Activated T-helper 17 cell treated with anti-CD3 and anti-CD28 coated beads, Interleukin-2, amount 50 U/mL, for 72 hours (primary cell): ENCODE results near the gene VCP. TPM values are rescaled to one million over a fixed set of nuclear protein-coding genes. Genes with fewer than 3 reads are reported as not detected.

Source experiments
- ATAC-seq: fragments of 150-1000 bp; cut with Tn5 transposase; replicated peaks from 2 replicates; pipeline ENCODE4 v1.10.0; 2021; ENCODE audit warnings: mild to moderate bottlenecking, moderate library complexity
- H3K27ac Mint-ChIP-seq: one replicate; pipeline ENCODE4 v1.8.0; 2022; ENCODE audit warnings: mixed read lengths
- H3K27me3 Mint-ChIP-seq: one replicate; pipeline ENCODE4 v1.8.0; 2022; ENCODE audit warnings: mixed read lengths
- H3K36me3 Mint-ChIP-seq: one replicate; pipeline ENCODE4 v1.8.0; 2022; ENCODE audit warnings: low read depth, mild to moderate bottlenecking, mixed read lengths
- H3K4me1 Mint-ChIP-seq: one replicate; pipeline ENCODE4 v1.8.0; 2022; ENCODE audit warnings: mixed read lengths
- H3K4me3 Mint-ChIP-seq: one replicate; pipeline ENCODE4 v1.8.0; 2022; ENCODE audit warnings: mild to moderate bottlenecking, mixed read lengths
- H3K9me3 Mint-ChIP-seq: one replicate; pipeline ENCODE4 v1.8.0; 2022; ENCODE audit warnings: mixed read lengths
- total RNA-seq, 2 donors: library from RNA; stranded (reverse); gene quantifications; one replicate each; pipeline ENCODE4 v1.2.3, GENCODE V29; 2022

The VCP gene
- total RNA-seq, 2 donors from 2014 or later: 235 to 322 TPM

- Mint-ChIP-seq H3K36me3 (peaks cover 100% of the 10 kb centered on the region), H3K4me1 (peaks cover 4% of the 10 kb centered on the region), H3K27ac (peak overlapping the region; percentile 5), H3K4me3 (no peak overlapping the region), H3K27me3 (no peaks in the 10 kb centered on the region), H3K9me3 (no peaks in the 10 kb centered on the region)
- ATAC-seq: no peak
These were observed 15.2 kb downstream of the VCP start for GRCh38 chr9:35057271-35057620.

GRCh38 chr9:35056571-35057270 lies 15.7 kb downstream of the VCP start:
- Mint-ChIP-seq H3K4me3 (no peak overlapping the region), H3K4me1 (peaks cover 4% of the 10 kb centered on the region), H3K27me3 (no peaks in the 10 kb centered on the region), H3K36me3 (peaks cover 100% of the 10 kb centered on the region), H3K27ac (peak overlapping the region; percentile 5), H3K9me3 (no peaks in the 10 kb centered on the region)
- ATAC-seq: no peak

GRCh38 chr9:35054871-35055644 lies 17.4 kb downstream of the VCP start:
- Mint-ChIP-seq H3K27me3 (no peaks in the 10 kb centered on the region), H3K36me3 (peaks cover 100% of the 10 kb centered on the region), H3K4me3 (no peak overlapping the region), H3K4me1 (peaks cover 10% of the 10 kb centered on the region), H3K9me3 (no peaks in the 10 kb centered on the region), H3K27ac (no peak overlapping the region)
- no peak for ATAC-seq

GRCh38 chr9:35054185-35054835 lies 18.1 kb downstream of the VCP start:
- no peak overlapping the region for H3K4me3 Mint-ChIP-seq
- ATAC-seq: no peak
- no peaks in the 10 kb centered on the region for H3K9me3 Mint-ChIP-seq
- peaks cover 10% of the 10 kb centered on the region for H3K4me1 Mint-ChIP-seq
- no peak overlapping the region for H3K27ac Mint-ChIP-seq
- no peaks in the 10 kb centered on the region for H3K27me3 Mint-ChIP-seq
- H3K36me3 Mint-ChIP-seq: peaks cover 100% of the 10 kb centered on the region

GRCh38 chr9:35051069-35051967 lies 21.1 kb downstream of the VCP start:
- peak; percentile 72 for ATAC-seq
- peaks cover 5% of the 10 kb centered on the region for H3K4me1 Mint-ChIP-seq
- no peaks in the 10 kb centered on the region for H3K27me3 Mint-ChIP-seq
- peaks cover 93% of the 10 kb centered on the region for H3K36me3 Mint-ChIP-seq
- H3K9me3 Mint-ChIP-seq: no peaks in the 10 kb centered on the region
- H3K27ac Mint-ChIP-seq: no peak overlapping the region
- no peak overlapping the region for H3K4me3 Mint-ChIP-seq

- H3K4me3 Mint-ChIP-seq: no peak overlapping the region
- H3K27me3 Mint-ChIP-seq: no peaks in the 10 kb centered on the region
- peaks cover 5% of the 10 kb centered on the region for H3K4me1 Mint-ChIP-seq
- no peak overlapping the region for H3K27ac Mint-ChIP-seq
- no peaks in the 10 kb centered on the region for H3K9me3 Mint-ChIP-seq
- ATAC-seq: no peak
- H3K36me3 Mint-ChIP-seq: peaks cover 89% of the 10 kb centered on the region
These were observed 23.9 kb downstream of the VCP start for GRCh38 chr9:35048511-35048910.

GRCh38 chr9:35044071-35044470 lies 28.4 kb downstream of the VCP start:
- peaks cover 59% of the 10 kb centered on the region for H3K36me3 Mint-ChIP-seq
- H3K27me3 Mint-ChIP-seq: no peaks in the 10 kb centered on the region
- ATAC-seq: no peak
- no peaks in the 10 kb centered on the region for H3K9me3 Mint-ChIP-seq
- no peaks in the 10 kb centered on the region for H3K4me1 Mint-ChIP-seq
- no peak overlapping the region for H3K4me3 Mint-ChIP-seq
- H3K27ac Mint-ChIP-seq: no peak overlapping the region

GRCh38 chr9:35042891-35043545 lies 29.4 kb downstream of the VCP start:
- H3K4me1 Mint-ChIP-seq: no peaks in the 10 kb centered on the region
- no peak overlapping the region for H3K4me3 Mint-ChIP-seq
- peak overlapping the region; percentile 64 for H3K27ac Mint-ChIP-seq
- no peak for ATAC-seq
- no peaks in the 10 kb centered on the region for H3K9me3 Mint-ChIP-seq
- peaks cover 49% of the 10 kb centered on the region for H3K36me3 Mint-ChIP-seq
- H3K27me3 Mint-ChIP-seq: no peaks in the 10 kb centered on the region

GRCh38 chr9:35042081-35042604 lies 30.3 kb downstream of the VCP start:
- Mint-ChIP-seq H3K9me3 (no peaks in the 10 kb centered on the region), H3K36me3 (peaks cover 41% of the 10 kb centered on the region), H3K27me3 (no peaks in the 10 kb centered on the region), H3K4me3 (no peak overlapping the region), H3K27ac (peak overlapping the region; percentile 64), H3K4me1 (no peaks in the 10 kb centered on the region)
- ATAC-seq: peak; percentile 11

- Mint-ChIP-seq H3K4me3 (peak overlapping the region; percentile 72), H3K4me1 (no peaks in the 10 kb centered on the region), H3K9me3 (no peaks in the 10 kb centered on the region), H3K27me3 (no peaks in the 10 kb centered on the region), H3K36me3 (peaks cover 7% of the 10 kb centered on the region), H3K27ac (peak overlapping the region; percentile 64)
- peak; percentile 92 for ATAC-seq
These were observed 36.3 kb downstream of the VCP start for GRCh38 chr9:35035851-35036701.

GRCh38 chr9:35033101-35033500 lies 39.3 kb downstream of the VCP start:
- no peaks in the 10 kb centered on the region for H3K27me3 Mint-ChIP-seq
- no peak for ATAC-seq
- H3K4me3 Mint-ChIP-seq: no peak overlapping the region
- peaks cover 2% of the 10 kb centered on the region for H3K4me1 Mint-ChIP-seq
- H3K9me3 Mint-ChIP-seq: no peaks in the 10 kb centered on the region
- peaks cover 7% of the 10 kb centered on the region for H3K36me3 Mint-ChIP-seq
- no peak overlapping the region for H3K27ac Mint-ChIP-seq

GRCh38 chr9:35029852-35030251 lies 42.6 kb downstream of the VCP start:
- Mint-ChIP-seq H3K27me3 (no peaks in the 10 kb centered on the region), H3K27ac (peak overlapping the region; percentile 37), H3K36me3 (peaks cover 7% of the 10 kb centered on the region), H3K4me1 (peaks cover 6% of the 10 kb centered on the region), H3K4me3 (no peak overlapping the region), H3K9me3 (no peaks in the 10 kb centered on the region)
- ATAC-seq: no peak

GRCh38 chr9:35029241-35029640 lies 43.2 kb downstream of the VCP start:
- no peak for ATAC-seq
- H3K27ac Mint-ChIP-seq: no peak overlapping the region
- H3K36me3 Mint-ChIP-seq: peaks cover 10% of the 10 kb centered on the region

More at GRCh38 chr9:35029241-35029640, 43.2 kb downstream of the VCP start:
- H3K4me3 Mint-ChIP-seq: no peak overlapping the region
- no peaks in the 10 kb centered on the region for H3K9me3 Mint-ChIP-seq
- no peaks in the 10 kb centered on the region for H3K27me3 Mint-ChIP-seq
- H3K4me1 Mint-ChIP-seq: peaks cover 6% of the 10 kb centered on the region
